HepG2 (cell line): ENCODE measurements around the gene ARMH3. TPM values are rescaled to one million over a fixed set of nuclear protein-coding genes. Genes with fewer than 3 reads are reported as not detected.

Experiments used
- AHR ChIP-seq: IDR thresholded peaks from 2 replicates; pipeline ENCODE4 v1.6.1; 2018; ENCODE audit warnings: missing genetic modification reagents, missing compliant biosample characterization
- CCDC6 ChIP-seq: sonication (generic); formaldehyde crosslinking; IDR thresholded peaks from 2 replicates; pipeline ENCODE4 v1.8.1; 2022; ENCODE audit warnings: mild to moderate bottlenecking, missing genetic modification reagents, moderate library complexity
- CREB3 ChIP-seq: sonication (generic); formaldehyde crosslinking; IDR thresholded peaks from 2 replicates; pipeline ENCODE4 v1.5.0; 2020; ENCODE audit warnings: missing genetic modification reagents
- HDAC2 ChIP-seq: sonication (generic); formaldehyde crosslinking; IDR thresholded peaks from 2 replicates; pipeline ENCODE4 v1.4.0; 2020; ENCODE audit warnings: missing genetic modification reagents
- HINFP ChIP-seq: sonication (generic); formaldehyde crosslinking; IDR thresholded peaks from 2 replicates; pipeline ENCODE4 v1.4.0; 2020; ENCODE audit warnings: low read depth, mild to moderate bottlenecking, missing genetic modification reagents
- HNRNPUL1 ChIP-seq: fragments of 200-400 bp; formaldehyde crosslinking; IDR thresholded peaks from 2 replicates; pipeline ENCODE4 v1.6.1; 2017; ENCODE audit warnings: low read depth, mild to moderate bottlenecking, low read length, moderate library complexity
- MAZ ChIP-seq, 2 experiments: sonication (generic) in 1 of 2; formaldehyde crosslinking in 1 of 2; IDR thresholded peaks; 2 replicates each; pipeline versions ENCODE4 v1.5.0 to v1.6.1; 2012 to 2020; ENCODE audit warnings: low read depth in 2 of 2, mild to moderate bottlenecking in 2 of 2, borderline replicate concordance in 1 of 2, improper control_type of control experiment in 1 of 2, low read length in 1 of 2, missing genetic modification reagents in 1 of 2, moderate library complexity in 1 of 2
- MLXIP ChIP-seq: sonication (generic); formaldehyde crosslinking; IDR thresholded peaks from 2 replicates; pipeline ENCODE4 v1.9.0; 2021; ENCODE audit warnings: missing genetic modification reagents, borderline replicate concordance
- NCOA5 ChIP-seq: sonication (generic); formaldehyde crosslinking; IDR thresholded peaks from 2 replicates; pipeline ENCODE4 v1.4.0; 2020; ENCODE audit warnings: missing genetic modification reagents
- RFX1 ChIP-seq: fragments of 450-650 bp; IDR thresholded peaks from 2 replicates; pipeline ENCODE4 v1.6.1; 2017
- SAFB2 ChIP-seq: sonication (generic); formaldehyde crosslinking; IDR thresholded peaks from 2 replicates; pipeline ENCODE4 v1.5.1; 2020; ENCODE audit warnings: missing genetic modification reagents, low read depth, mild to moderate bottlenecking, borderline replicate concordance
- SOX13 ChIP-seq, 3 experiments: fragments of 450-650 bp in 1 of 3; sonication (generic) in 1 of 3; formaldehyde crosslinking in 1 of 3; IDR thresholded peaks in 2 of 3; conservative IDR thresholded peaks in 1 of 3; 2 replicates each; pipeline versions ENCODE4 v1.5.0 to v1.6.1; 2016 to 2020; ENCODE audit warnings: antibody characterized with exemption in 1 of 3, mild to moderate bottlenecking in 1 of 3, missing compliant biosample characterization in 1 of 3, missing genetic modification reagents in 1 of 3, moderate library complexity in 1 of 3
- TBP ChIP-seq: sonication (generic); formaldehyde crosslinking; IDR thresholded peaks from 2 replicates; pipeline ENCODE4 v1.5.0; 2020; ENCODE audit warnings: missing genetic modification reagents
- ZBTB42 ChIP-seq: sonication (generic); formaldehyde crosslinking; IDR thresholded peaks from 2 replicates; pipeline ENCODE4 v1.5.0; 2020; ENCODE audit warnings: mild to moderate bottlenecking, missing genetic modification reagents
- ZBTB7A ChIP-seq: sonication (generic); formaldehyde crosslinking; IDR thresholded peaks from 2 replicates; pipeline ENCODE4 v1.8.0; 2022; ENCODE audit warnings: mild to moderate bottlenecking, missing genetic modification reagents
- ZFAT ChIP-seq: sonication (generic); formaldehyde crosslinking; conservative IDR thresholded peaks from 2 replicates; pipeline ENCODE4 v1.8.1; 2023; ENCODE audit warnings: missing genetic modification reagents, inconsistent platforms
- ZNF160 ChIP-seq: sonication (generic); formaldehyde crosslinking; IDR thresholded peaks from 2 replicates; pipeline ENCODE4 v1.8.0; 2022; ENCODE audit warnings: mild to moderate bottlenecking, inconsistent platforms, missing genetic modification reagents
- ZNF256 ChIP-seq: sonication (generic); formaldehyde crosslinking; conservative IDR thresholded peaks from 2 replicates; pipeline ENCODE4 v1.4.0; 2020; ENCODE audit warnings: missing genetic modification reagents
- ZNF354B ChIP-seq: sonication (generic); formaldehyde crosslinking; IDR thresholded peaks from 2 replicates; pipeline ENCODE4 v1.8.0; 2022; ENCODE audit warnings: mild to moderate bottlenecking, missing genetic modification reagents
- ZNF383 ChIP-seq: sonication (generic); formaldehyde crosslinking; IDR thresholded peaks from 2 replicates; pipeline ENCODE4 v1.4.0; 2020; ENCODE audit warnings: missing genetic modification reagents, mild to moderate bottlenecking, borderline replicate concordance
- ZNF484 ChIP-seq: sonication (generic); formaldehyde crosslinking; IDR thresholded peaks from 2 replicates; pipeline ENCODE4 v1.5.1; 2020; ENCODE audit warnings: mild to moderate bottlenecking, low read depth, missing genetic modification reagents, borderline replicate concordance
- ZNF543 ChIP-seq: sonication (generic); formaldehyde crosslinking; IDR thresholded peaks from 2 replicates; pipeline ENCODE4 v1.4.0; 2020; ENCODE audit warnings: mild to moderate bottlenecking, missing genetic modification reagents
- ZNF724P ChIP-seq: sonication (generic); formaldehyde crosslinking; IDR thresholded peaks from 2 replicates; pipeline ENCODE4 v1.8.0; 2022; ENCODE audit warnings: missing genetic modification reagents, borderline replicate concordance
- ZNF879 ChIP-seq: sonication (generic); formaldehyde crosslinking; IDR thresholded peaks from 2 replicates; pipeline ENCODE4 v1.8.1; 2023; ENCODE audit warnings: missing genetic modification reagents
- ZSCAN12 ChIP-seq: sonication (generic); formaldehyde crosslinking; IDR thresholded peaks from 2 replicates; pipeline ENCODE4 v1.9.0; 2021; ENCODE audit warnings: mild to moderate bottlenecking, missing genetic modification reagents
- polyA plus RNA-seq, 8 experiments: library from polyadenylated mRNA; depleted of rRNA in 3 of 8; stranded (reverse) in 7 of 8; unstranded in 1 of 8; fragments of >200 nt; fragmentation: Illumina TruSeq in 4 of 8; extraction: Trizol in 4 of 8; gene quantifications; 2 replicates each; pipeline versions ENCODE4 v1.2.1 to v1.2.3, GENCODE V29; 2011 to 2016; ENCODE audit warnings: low read depth in 4 of 8, missing spikeins in 1 of 8, mixed read lengths in 1 of 8; ENCODE audit not compliant: insufficient read depth in 1 of 8
- total RNA-seq, 5 experiments: library from RNA; depleted of rRNA; stranded (reverse); fragments of >200 nt; fragmentation: Illumina TruSeq; extraction: Trizol; gene quantifications; 2 replicates each; pipeline ENCODE4 v1.2.3, GENCODE V29; 2016; ENCODE audit warnings: low read depth in 1 of 5

ARMH3 gene
- total and polyA plus RNA-seq, 2 of the 13 experiments (the other 11 are each of a cell fraction or from before 2014, with no cell fraction given): 8.4 to 16.9 TPM

GRCh38 chr10:101818119-101818871, 237.7 kb downstream of the ARMH3 start, which contains the start of gene OGA (continued):
- TF ChIP-seq MLXIP (no peak), ZNF724P (CRISPR knock-in tag) (no peak), ZSCAN12 (no peak), HNRNPUL1 (no peak), RFX1 (no peak), ZNF354B (CRISPR knock-in tag) (no peak), ZNF160 (CRISPR knock-in tag) (peak; percentile 25; the same call in 1 of the 2 replicates), ZBTB42 (CRISPR knock-in tag) (no peak), ZNF543 (CRISPR knock-in tag) (no peak), HINFP (no peak), ZNF256 (CRISPR knock-in tag) (0 out of 2 replicates have a peak, but pooled peaks have one; percentile 69), ZFAT (no peak), CCDC6 (CRISPR knock-in tag) (no peak; the same call in 1 of the 2 replicates), ZNF484 (CRISPR knock-in tag) (no peak), CREB3 (CRISPR knock-in tag) (no peak; the same call in 1 of the 2 replicates), ZNF383 (no peak), NCOA5 (CRISPR knock-in tag) (no peak), ZBTB7A (CRISPR knock-in tag) (no peak), MAZ (IDR thresholded peaks at IDR 0.05; ENCODE audit: borderline replicate concordance, low read depth, low read length) (peak; percentile 97), MAZ (CRISPR knock-in tag; IDR thresholded peaks at IDR 0.05; ENCODE audit: low read depth) (peak; percentile 83), SOX13 (IDR thresholded peaks at IDR 0.05) (no peak; the same call in 1 of the 2 replicates), SOX13 (CRISPR knock-in tag; conservative IDR thresholded peaks at IDR 0.05 in 1 of 2, IDR thresholded peaks at IDR 0.05 in 1 of 2) (0 out of 4 replicates have a peak, but pooled peaks of 1 of the 2 experiments have one; percentile 3), TBP (CRISPR knock-in tag) (peak; percentile 48; the same call in 1 of the 2 replicates), AHR (CRISPR knock-in tag) (0 out of 2 replicates have a peak, but pooled peaks have one; percentile 20), ZNF879 (CRISPR knock-in tag) (no peak), HDAC2 (CRISPR knock-in tag) (no peak; the same call in 1 of the 2 replicates), SAFB2 (CRISPR knock-in tag) (no peak)
